NCI-H446 (cell line): ENCODE measurements around the gene SPR.
"Not testable (repeated sequence)": the region's sequence is repeated elsewhere in the genome, so short reads cannot be mapped to it uniquely, and the experiment has no call there.

Experiments
- DNase-seq, 2 experiments: peaks; one replicate each; lab custom pipeline; 2025; lab: John Stamatoyannopoulos, UW

SPR gene

GRCh38 chr2:72888438-72889202 lies 1.4 kb downstream of the SPR start:
- DNase-seq: no peak

- DNase-seq: no peak
Measured at GRCh38 chr2:72889991-72890390, 2.8 kb downstream of the SPR start.

- DNase-seq: no peak
Measured at GRCh38 chr2:72891091-72891818, 4.0 kb downstream of the SPR start.

GRCh38 chr2:72892506-72893173 lies 5.4 kb downstream of the SPR start:
- peak; percentile 45 to 78 for DNase-seq

GRCh38 chr2:72893594-72894319 lies 6.5 kb downstream of the SPR start:
- DNase-seq: peak; percentile 4 to 66

GRCh38 chr2:72894514-72894913 lies 7.3 kb downstream of the SPR start:
- DNase-seq: no peak

- DNase-seq: no peak
Measured at GRCh38 chr2:72895154-72895553, 7.9 kb downstream of the SPR start.

- DNase-seq: no peak
Measured at GRCh38 chr2:72895759-72896281, 8.6 kb downstream of the SPR start.

- DNase-seq: no peak
Measured at GRCh38 chr2:72896446-72896845, 9.2 kb downstream of the SPR start.

GRCh38 chr2:72897785-72898584 lies 10.8 kb downstream of the SPR start:
- no peak for DNase-seq

- no peak for DNase-seq
Measured at GRCh38 chr2:72898585-72898906, 11.3 kb downstream of the SPR start.

GRCh38 chr2:72900191-72900825 lies 13.1 kb downstream of the SPR start:
- DNase-seq: no peak

- DNase-seq: no peak
Measured at GRCh38 chr2:72901426-72901825, 14.2 kb downstream of the SPR start.

GRCh38 chr2:72907369-72907768 lies 20.2 kb downstream of the SPR start:
- not testable (repeated sequence) for DNase-seq

- DNase-seq: no peak
Measured at GRCh38 chr2:72908741-72909140, 21.5 kb downstream of the SPR start.

- DNase-seq: no peak
Measured at GRCh38 chr2:72911256-72911655, 24.0 kb downstream of the SPR start.

- no peak for DNase-seq
Measured at GRCh38 chr2:72913486-72914205, 26.4 kb downstream of the SPR start.

GRCh38 chr2:72914206-72914559 lies 27.0 kb downstream of the SPR start:
- DNase-seq: no peak

- no peak for DNase-seq
Measured at GRCh38 chr2:72914589-72915319, 27.5 kb downstream of the SPR start.
